Gastrocnemius medialis (tissue), 4 donors: ENCODE data around the gene USE1. TPM values are rescaled to one million over a fixed set of nuclear protein-coding genes. Genes with fewer than 3 reads are reported as not detected.

Source experiments
- ATAC-seq, 2 donors: fragments of 150-250 bp; one replicate each; pipeline ENCODE4 v1.9.1; 2016
- DNase-seq, 2 donors: peaks; one replicate each; pipeline ENCODE4 v3.0.0-alpha.2; 2019
- H3K27ac ChIP-seq, 4 donors: fragments of 200-600 bp; sonication (generic); 1 replicate in 1 of 4; 2 replicates in 3 of 4; pipeline ENCODE4 v1.5.1; 2016 to 2018; ENCODE audit warnings: mild to moderate bottlenecking in 2 of 4, moderate library complexity in 1 of 4
- H3K27me3 ChIP-seq, 3 donors: fragments of 200-600 bp; sonication (generic) in 2 of 3; 1 replicate in 1 of 3; 2 replicates in 2 of 3; pipeline versions ENCODE4 v1.5.1 to v1.6.0; 2016 to 2019; ENCODE audit warnings: mild to moderate bottlenecking in 1 of 3, moderate library complexity in 1 of 3
- H3K36me3 ChIP-seq, 2 donors: fragments of 200-600 bp; sonication (generic) in 1 of 2; one replicate each; pipeline ENCODE4 v1.5.1; 2017 to 2018
- H3K4me1 ChIP-seq, 2 donors: fragments of 200-600 bp; sonication (generic) in 1 of 2; one replicate each; pipeline ENCODE4 v1.5.1; 2016 to 2017; ENCODE audit warnings: mild to moderate bottlenecking in 2 of 2
- H3K4me3 ChIP-seq, 4 donors: fragments of 200-600 bp; sonication (generic) in 3 of 4; 1 replicate in 1 of 4; 2 replicates in 3 of 4; pipeline ENCODE4 v1.5.1; 2016 to 2019; ENCODE audit warnings: mild to moderate bottlenecking in 2 of 4
- H3K9me3 ChIP-seq, 3 donors: fragments of 200-600 bp; sonication (generic) in 2 of 3; 1 replicate in 1 of 3; 2 replicates in 2 of 3; pipeline ENCODE4 v1.5.1; 2016 to 2019
- CTCF ChIP-seq, 5 experiments: fragments of 450-650 bp in 3 of 5; fragments of 200-600 bp in 2 of 5; sonication (generic) in 2 of 5; IDR thresholded peaks in 4 of 5; conservative IDR thresholded peaks in 1 of 5; 1 replicate in 4 of 5; 2 replicates in 1 of 5; pipeline ENCODE4 v1.5.1; 2016 to 2019; ENCODE audit warnings: antibody characterized with exemption in 5 of 5, mild to moderate bottlenecking in 3 of 5, moderate library complexity in 3 of 5
- POLR2A ChIP-seq, 2 donors: fragments of 450-650 bp; IDR thresholded peaks; one replicate each; pipeline ENCODE4 v1.6.1; 2017; ENCODE audit warnings: antibody characterized with exemption in 2 of 2, mild to moderate bottlenecking in 2 of 2, moderate library complexity in 2 of 2
- in situ Hi-C, 4 donors: fragments of 200-750 bp; cut with MboI; loops; one replicate each; pipeline versions ENCODE4 v1.15.0 to v1.8.0; 2017; ENCODE audit warnings: low sequenced_read_pairs in 4 of 4
- intact Hi-C: fragments of 100-400 bp; cut with DNase I; formaldehyde crosslinking; loops from one replicate; pipeline ENCODE4 v1.15.1; 2023; ENCODE audit warnings: low total_unique reads
- total RNA-seq, 4 donors: library from RNA; depleted of rRNA; stranded (reverse); fragments of >200 nt; gene quantifications; one replicate each; pipeline versions ENCODE4 v1.1.0 to v1.2.3, GENCODE V29; 2016

The USE1 gene
- total RNA-seq, 4 donors from 2014 or later = 14.1 to 39.9 (median 22.3) TPM

- peak overlapping the region; percentile 32 to 57 (median 42) for H3K4me3 ChIP-seq
- ATAC-seq = no peak
- intact Hi-C loops (no loop called here), in situ Hi-C loops (no loop called here)
- H3K27ac ChIP-seq = peak overlapping the region; percentile 51 to 87 (median 74)
- no peaks in the 10 kb centered on the region for H3K9me3 ChIP-seq
- no peak for TF ChIP-seq CTCF (IDR thresholded peaks at IDR 0.05 in 4 of 5, conservative IDR thresholded peaks at IDR 0.05 in 1 of 5)
- TF ChIP-seq POLR2A (IDR thresholded peaks at IDR 0.05) = no peak
- H3K36me3 ChIP-seq = peaks cover 0 to 4% of the 10 kb centered on the region in 2 donors
- H3K27me3 ChIP-seq = no peaks in the 10 kb centered on the region
- DNase-seq = no peak
- peaks cover 8 to 10% of the 10 kb centered on the region in 2 donors for H3K4me1 ChIP-seq
Measured at GRCh38 chr19:17263712-17264640, 48.8 kb downstream of the USE1 start.

- DNase-seq (no peak), ATAC-seq (no peak)
- peak; percentile 22 to 54 for TF ChIP-seq POLR2A (IDR thresholded peaks at IDR 0.05)
- no peak for TF ChIP-seq CTCF (IDR thresholded peaks at IDR 0.05 in 4 of 5, conservative IDR thresholded peaks at IDR 0.05 in 1 of 5)
- no peaks in the 10 kb centered on the region for H3K9me3 ChIP-seq
- peaks cover 8 to 10% of the 10 kb centered on the region in 2 donors for H3K4me1 ChIP-seq
- H3K27me3 ChIP-seq = no peaks in the 10 kb centered on the region
- H3K36me3 ChIP-seq = peaks cover 0 to 9% of the 10 kb centered on the region in 2 donors
- peak within 1 kb of the TSS; percentile 32 to 57 (median 42) for H3K4me3 ChIP-seq
- in situ Hi-C loops = no loop called here
- peak within 1 kb of the TSS; percentile 57 to 87 (median 74) for H3K27ac ChIP-seq
- intact Hi-C loops = no loop called here
Measured at GRCh38 chr19:17264641-17264979, 49.5 kb downstream of the USE1 start, which contains the start of gene USHBP1. Gene USHBP1, minus strand, starts transcription at chr19:17264745. Its CDS starts 446 bp downstream, at chr19:17264299.

GRCh38 chr19:17266026-17266425, 50.9 kb downstream of the USE1 start:
- intact Hi-C loops (loop anchor here (2.0 kb wide), 1 partner anchor 69 kb away; the partner anchor contains the start of gene ANO8), in situ Hi-C loops (no loop called here)
- DNase-seq (no peak), ATAC-seq (no peak)
- H3K9me3 ChIP-seq = no peaks in the 10 kb centered on the region
- no peaks in the 10 kb centered on the region for H3K27me3 ChIP-seq
- H3K4me3 ChIP-seq = no peak overlapping the region
- TF ChIP-seq POLR2A (IDR thresholded peaks at IDR 0.05) (no peak), CTCF (IDR thresholded peaks at IDR 0.05 in 4 of 5, conservative IDR thresholded peaks at IDR 0.05 in 1 of 5) (no peak)
- peaks cover 0 to 22% of the 10 kb centered on the region in 2 donors for H3K36me3 ChIP-seq
- peaks cover 8 to 10% of the 10 kb centered on the region in 2 donors for H3K4me1 ChIP-seq
- peak overlapping the region in 3 of 4 donors; percentile 77 to 91 (median 87) for H3K27ac ChIP-seq

- H3K36me3 ChIP-seq = peaks cover 0 to 27% of the 10 kb centered on the region in 2 donors
- H3K4me1 ChIP-seq = peaks cover 8 to 10% of the 10 kb centered on the region in 2 donors
- in situ Hi-C loops (no loop called here), intact Hi-C loops (loop anchor here (2.0 kb wide), 1 partner anchor 68 kb away; the partner anchor contains the start of gene ANO8)
- ATAC-seq = no peak
- no peak for DNase-seq
- H3K4me3 ChIP-seq = no peak overlapping the region
- peak overlapping the region; percentile 77 to 91 (median 86) for H3K27ac ChIP-seq
- H3K9me3 ChIP-seq = no peaks in the 10 kb centered on the region
- TF ChIP-seq CTCF (IDR thresholded peaks at IDR 0.05 in 4 of 5, conservative IDR thresholded peaks at IDR 0.05 in 1 of 5) (no peak), POLR2A (IDR thresholded peaks at IDR 0.05) (no peak)
- H3K27me3 ChIP-seq = no peaks in the 10 kb centered on the region
Measured at GRCh38 chr19:17266589-17266974, 51.4 kb downstream of the USE1 start.
